ENCODE measurements around the gene HMOX1. TPM values are rescaled to one million over a fixed set of nuclear protein-coding genes. Genes with fewer than 3 reads are reported as not detected.

Gene HMOX1
- total RNA-seq, 5 donors from 2014 or later (not counting 1 experiment from before 2014, with no cell fraction given), result 0.40 to 2.4 (median 1.0) TPM

DNA sequence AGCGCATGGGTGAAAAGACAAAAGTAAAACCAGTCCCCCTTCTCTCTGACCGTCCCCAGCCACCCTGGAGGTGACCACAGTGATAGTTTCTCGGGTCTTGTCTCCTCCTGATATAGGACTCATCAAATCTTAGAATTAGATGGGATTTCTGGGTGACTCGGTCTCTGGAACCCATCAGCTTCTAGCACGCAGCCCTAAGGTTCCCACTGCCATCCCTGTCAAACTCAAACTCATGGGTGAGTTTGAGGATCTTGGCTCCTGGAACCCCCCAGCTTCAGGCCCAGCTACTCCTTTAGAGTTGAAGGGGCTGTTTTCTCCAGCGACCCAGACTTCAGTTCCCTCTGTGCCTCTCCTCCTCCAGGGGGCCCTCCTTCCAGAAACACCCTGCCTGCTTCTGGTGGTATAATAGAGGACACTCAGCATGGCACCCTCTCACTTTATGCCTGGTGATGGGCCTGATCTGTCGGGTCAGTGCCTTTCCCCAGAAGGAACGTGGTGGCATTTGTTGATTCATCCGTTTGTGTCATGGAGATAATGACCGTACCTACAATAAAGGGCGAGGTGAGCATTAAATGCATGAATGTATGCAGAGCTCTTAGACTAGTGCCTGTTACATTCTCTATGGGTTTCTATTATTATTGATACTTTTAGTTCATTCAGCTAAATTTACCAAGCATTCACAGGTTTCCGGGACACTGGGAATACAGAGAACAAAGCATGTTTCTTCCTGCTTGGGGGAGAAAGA lies 50.8 kb downstream of the HMOX1 start:
- Mint-ChIP-seq H3K9me3 (peaks cover 0 to 5% (median 0%) of the 10 kb centered on the region in 3 donors), H3K36me3 (peaks cover 26% of the 10 kb centered on the region), H3K4me3 (no peak overlapping the region), H3K27me3 (no peaks in the 10 kb centered on the region), H3K27ac (no peak overlapping the region), H3K4me1 (no peaks in the 10 kb centered on the region)
- no CpG with 5 or more reads among the region's 12 CpGs for WGBS (ENCODE audit: insufficient coverage)
- Histone ChIP-seq H3K4me3 (ENCODE audit: control insufficient read depth in 1 of 2, extremely low read depth in 1 of 2, low read length in 1 of 2) (no peak overlapping the region), H3K9me3 (no peaks in the 10 kb centered on the region), H3K27me3 (replicated peaks in 1 of 2; ENCODE audit: control insufficient read depth in 2 of 2, extremely low read depth in 1 of 2, insufficient read depth in 2 of 2, low read length in 1 of 2) (no peaks in the 10 kb centered on the region), H3K36me3 (ENCODE audit: control insufficient read depth in 2 of 2, extremely low read depth in 1 of 2, insufficient read depth in 1 of 2, low read length in 1 of 2) (peaks cover 5 to 8% of the 10 kb centered on the region in 2 donors), H3K4me1 (ENCODE audit: control insufficient read depth in 1 of 2, extremely low read depth in 1 of 2, insufficient read depth in 2 of 2, low read length in 2 of 2) (peaks cover 0 to under 1% of the 10 kb centered on the region in 2 experiments), H3K27ac (ENCODE audit: low read length) (no peak overlapping the region)
- DNase-seq, result no peak
- POLR2A ChIA-PET, result no interaction called here
- CTCF ChIA-PET, result no interaction called here
- no peak for ATAC-seq (replicated peaks in 1 of 4)

DNA sequence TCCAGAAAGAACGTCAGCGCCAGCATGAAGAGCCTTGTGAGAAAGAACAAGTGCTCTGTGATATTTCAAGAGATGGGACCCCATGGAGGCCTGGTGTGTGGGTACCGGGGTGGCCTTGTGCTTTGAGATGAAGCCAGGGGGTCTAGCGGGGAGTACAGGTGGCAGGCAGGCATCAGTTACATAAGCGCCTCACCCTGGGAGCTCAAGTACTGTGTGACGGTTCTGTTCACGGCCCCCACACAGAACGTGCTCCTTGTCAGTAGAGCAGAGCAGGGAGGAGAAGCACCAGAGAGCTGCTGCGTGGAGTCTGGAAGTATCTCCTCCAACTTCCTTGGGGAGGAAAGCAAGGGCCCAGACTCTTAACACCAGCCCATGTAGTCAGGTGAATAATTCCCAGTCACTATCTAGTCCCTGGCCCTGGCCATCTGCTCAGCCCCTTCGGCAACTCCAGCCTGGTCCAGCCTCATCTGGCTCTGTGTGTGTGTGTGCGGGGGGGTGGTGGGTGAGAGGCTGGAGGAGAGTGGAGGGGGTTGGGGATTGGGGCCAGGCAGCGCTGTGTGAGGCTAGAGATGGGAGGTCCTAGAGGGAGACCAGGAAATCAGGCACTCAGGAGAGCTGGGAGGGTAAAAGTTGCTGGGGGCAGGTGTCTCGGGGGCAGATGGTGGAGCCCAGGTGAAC lies 51.5 kb downstream of the HMOX1 start:
- Histone ChIP-seq H3K27me3 (replicated peaks in 1 of 2; ENCODE audit: control insufficient read depth in 2 of 2, extremely low read depth in 1 of 2, insufficient read depth in 2 of 2, low read length in 1 of 2) (no peaks in the 10 kb centered on the region), H3K36me3 (ENCODE audit: control insufficient read depth in 2 of 2, extremely low read depth in 1 of 2, insufficient read depth in 1 of 2, low read length in 1 of 2) (peaks cover 5 to 8% of the 10 kb centered on the region in 2 donors), H3K9me3 (no peaks in the 10 kb centered on the region), H3K4me3 (ENCODE audit: control insufficient read depth in 1 of 2, extremely low read depth in 1 of 2, low read length in 1 of 2) (no peak overlapping the region), H3K27ac (ENCODE audit: low read length) (no peak overlapping the region), H3K4me1 (ENCODE audit: control insufficient read depth in 1 of 2, extremely low read depth in 1 of 2, insufficient read depth in 2 of 2, low read length in 2 of 2) (no peaks in the 10 kb centered on the region)
- no peak for DNase-seq
- over 99% methylated on average over 13 of the region's 13 CpGs for WGBS (ENCODE audit: insufficient coverage)
- POLR2A ChIA-PET, result no interaction called here
- H3K27me3 Mint-ChIP-seq, result no peaks in the 10 kb centered on the region
- H3K27ac Mint-ChIP-seq, result no peak overlapping the region
- ATAC-seq (replicated peaks in 1 of 4), result no peak
- peaks cover 28% of the 10 kb centered on the region for H3K36me3 Mint-ChIP-seq
- H3K4me3 Mint-ChIP-seq, result no peak overlapping the region
- H3K9me3 Mint-ChIP-seq, result peaks cover 0 to 5% (median 0%) of the 10 kb centered on the region in 3 donors
- CTCF ChIA-PET, result no interaction called here
- H3K4me1 Mint-ChIP-seq, result no peaks in the 10 kb centered on the region

DNA sequence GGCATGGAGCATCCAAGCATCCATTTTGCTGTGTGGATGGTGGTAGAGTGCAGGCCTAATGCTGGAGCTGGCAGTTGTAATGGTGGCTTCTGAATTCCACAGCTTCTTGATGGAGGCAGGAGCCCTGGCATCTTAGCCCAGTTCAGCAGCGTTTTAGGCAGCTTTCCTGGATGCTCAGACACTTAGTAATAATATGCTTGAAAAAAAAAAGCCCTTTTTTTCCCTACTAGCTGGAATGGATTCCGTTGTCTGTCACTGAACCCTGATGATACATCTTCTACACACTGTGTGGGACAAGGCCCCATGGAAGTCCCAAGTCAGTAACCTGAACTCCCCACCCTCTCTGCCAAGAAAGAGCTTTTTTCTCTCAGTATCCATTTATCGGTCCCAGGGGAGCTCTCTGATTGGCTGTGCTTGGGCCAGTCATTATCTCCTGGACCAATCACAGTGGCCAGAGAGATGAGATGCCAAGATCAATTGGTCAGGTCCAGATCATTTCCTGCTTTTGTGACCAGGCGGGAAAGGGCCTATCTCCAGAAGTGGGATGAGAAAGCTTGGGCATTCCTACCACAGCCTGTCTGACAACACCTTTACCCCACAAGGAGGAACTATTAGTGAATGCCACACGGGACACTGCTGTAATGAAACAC lies 53.3 kb downstream of the HMOX1 start:
- peaks cover 0 to 5% (median 0%) of the 10 kb centered on the region in 3 donors for H3K9me3 Mint-ChIP-seq
- no peaks in the 10 kb centered on the region for H3K4me1 ChIP-seq (ENCODE audit: control insufficient read depth in 1 of 2, extremely low read depth in 1 of 2, insufficient read depth in 2 of 2, low read length in 2 of 2)
- POLR2A ChIA-PET, result interaction anchor here in 1 of 2 donors (0.6 kb wide), 1 partner anchor 123 kb away, joined by 3 read pairs; no protein-coding TSS in a partner anchor
- H3K27me3 Mint-ChIP-seq, result no peaks in the 10 kb centered on the region
- peaks cover 4 to 5% of the 10 kb centered on the region in 2 donors for H3K36me3 ChIP-seq (ENCODE audit: control insufficient read depth in 2 of 2, extremely low read depth in 1 of 2, insufficient read depth in 1 of 2, low read length in 1 of 2)
- no peak for DNase-seq
- H3K27ac ChIP-seq (ENCODE audit: low read length), result no peak overlapping the region
- no peak for ATAC-seq (replicated peaks in 1 of 4)
- peaks cover 39% of the 10 kb centered on the region for H3K36me3 Mint-ChIP-seq
- 100% methylated on average over 2 of the region's 5 CpGs for WGBS (ENCODE audit: insufficient coverage)
- no peaks in the 10 kb centered on the region for H3K4me1 Mint-ChIP-seq
- H3K4me3 Mint-ChIP-seq, result no peak overlapping the region
- H3K9me3 ChIP-seq, result no peaks in the 10 kb centered on the region
- H3K27ac Mint-ChIP-seq, result no peak overlapping the region
- no peak overlapping the region for H3K4me3 ChIP-seq (ENCODE audit: control insufficient read depth in 1 of 2, extremely low read depth in 1 of 2, low read length in 1 of 2)
- H3K27me3 ChIP-seq (replicated peaks in 1 of 2; ENCODE audit: control insufficient read depth in 2 of 2, extremely low read depth in 1 of 2, insufficient read depth in 2 of 2, low read length in 1 of 2), result no peaks in the 10 kb centered on the region
- CTCF ChIA-PET, result interaction anchor here in 1 of 2 donors (0.6 kb wide), 1 partner anchor 20 kb away, joined by 3 read pairs; no protein-coding TSS in a partner anchor

DNA sequence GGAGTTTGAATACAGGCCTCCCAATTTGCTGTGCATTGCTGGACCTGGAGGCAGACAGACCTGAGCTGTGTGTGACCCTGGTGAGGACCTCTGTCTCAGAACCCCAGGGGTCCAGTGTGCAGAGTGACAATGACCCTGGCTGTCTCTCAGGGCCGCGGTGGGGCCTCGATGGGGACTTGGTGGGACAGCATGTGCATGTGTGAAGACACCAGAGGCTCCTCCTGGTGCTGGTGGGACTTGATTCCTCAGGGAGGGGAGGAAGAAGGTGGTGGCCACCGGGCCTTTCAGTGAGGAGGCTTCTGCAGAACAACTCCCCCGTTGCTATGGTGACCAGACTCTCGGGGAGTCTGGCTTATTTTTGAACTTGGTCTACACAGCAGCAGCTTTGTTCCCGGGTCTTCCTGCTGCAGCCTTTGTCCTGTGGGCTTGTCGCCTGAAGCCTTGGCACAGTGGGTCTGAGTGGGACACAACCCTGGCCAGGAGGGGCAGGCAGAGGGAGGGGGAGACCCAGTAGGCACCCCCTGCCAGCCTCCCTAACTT lies 54.4 kb downstream of the HMOX1 start:
- Histone ChIP-seq H3K9me3 (no peaks in the 10 kb centered on the region), H3K36me3 (ENCODE audit: control insufficient read depth in 2 of 2, extremely low read depth in 1 of 2, insufficient read depth in 1 of 2, low read length in 1 of 2) (peaks cover 2 to 4% of the 10 kb centered on the region in 2 donors), H3K27ac (ENCODE audit: low read length) (no peak overlapping the region), H3K27me3 (replicated peaks in 1 of 2; ENCODE audit: control insufficient read depth in 2 of 2, extremely low read depth in 1 of 2, insufficient read depth in 2 of 2, low read length in 1 of 2) (no peaks in the 10 kb centered on the region), H3K4me3 (ENCODE audit: control insufficient read depth in 1 of 2, extremely low read depth in 1 of 2, low read length in 1 of 2) (no peak overlapping the region), H3K4me1 (ENCODE audit: control insufficient read depth in 1 of 2, extremely low read depth in 1 of 2, insufficient read depth in 2 of 2, low read length in 2 of 2) (no peaks in the 10 kb centered on the region)
- H3K27me3 Mint-ChIP-seq, result no peaks in the 10 kb centered on the region
- POLR2A ChIA-PET, result no interaction called here
- H3K9me3 Mint-ChIP-seq, result peaks cover 0 to 5% (median 0%) of the 10 kb centered on the region in 3 donors
- no peak overlapping the region for H3K27ac Mint-ChIP-seq
- DNase-seq (no peak), ATAC-seq (replicated peaks in 1 of 4) (no peak)
- H3K36me3 Mint-ChIP-seq, result peaks cover 37% of the 10 kb centered on the region
- no peaks in the 10 kb centered on the region for H3K4me1 Mint-ChIP-seq
- WGBS (ENCODE audit: insufficient coverage), result 86% methylated on average over 8 of the region's 8 CpGs
- no peak overlapping the region for H3K4me3 Mint-ChIP-seq
- CTCF ChIA-PET, result no interaction called here

DNA sequence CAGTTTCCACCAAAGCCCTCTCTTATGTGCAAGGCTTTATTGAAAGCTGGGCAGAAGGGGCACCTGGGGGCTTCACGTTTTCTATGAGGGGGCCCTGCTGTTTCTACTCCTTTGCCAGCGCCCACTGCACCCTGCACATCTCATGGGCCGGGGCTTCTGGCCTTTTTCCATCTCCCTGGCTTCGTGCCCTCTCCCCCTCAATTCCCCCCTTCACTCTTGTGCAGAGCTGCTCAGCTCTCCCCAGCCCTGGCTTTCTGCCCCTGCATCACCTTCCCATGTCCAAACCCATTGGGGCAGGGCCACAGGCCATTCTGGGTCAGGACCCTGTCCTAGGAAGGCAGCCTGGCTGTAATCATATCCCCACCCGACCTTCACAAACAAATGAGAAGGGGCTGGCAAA lies 55.5 kb downstream of the HMOX1 start:
- DNase-seq, result no peak
- Histone ChIP-seq H3K36me3 (ENCODE audit: control insufficient read depth in 2 of 2, extremely low read depth in 1 of 2, insufficient read depth in 1 of 2, low read length in 1 of 2) (peaks cover 2 to 4% of the 10 kb centered on the region in 2 donors), H3K4me3 (ENCODE audit: control insufficient read depth in 1 of 2, extremely low read depth in 1 of 2, low read length in 1 of 2) (no peak overlapping the region), H3K9me3 (no peaks in the 10 kb centered on the region), H3K4me1 (ENCODE audit: control insufficient read depth in 1 of 2, extremely low read depth in 1 of 2, insufficient read depth in 2 of 2, low read length in 2 of 2) (no peaks in the 10 kb centered on the region), H3K27ac (ENCODE audit: low read length) (no peak overlapping the region), H3K27me3 (replicated peaks in 1 of 2; ENCODE audit: control insufficient read depth in 2 of 2, extremely low read depth in 1 of 2, insufficient read depth in 2 of 2, low read length in 1 of 2) (no peaks in the 10 kb centered on the region)
- Mint-ChIP-seq H3K27me3 (no peaks in the 10 kb centered on the region), H3K4me3 (no peak overlapping the region), H3K36me3 (peaks cover 37% of the 10 kb centered on the region), H3K9me3 (peaks cover 0 to 5% (median 0%) of the 10 kb centered on the region in 3 donors), H3K4me1 (no peaks in the 10 kb centered on the region), H3K27ac (no peak overlapping the region)
- 100% methylated on average over 3 of the region's 5 CpGs for WGBS (ENCODE audit: insufficient coverage)
- POLR2A ChIA-PET, result no interaction called here
- CTCF ChIA-PET, result interaction anchor here in 1 of 2 donors (0.6 kb wide), 1 partner anchor 536 kb away, joined by 6 read pairs; no protein-coding TSS in a partner anchor
- no peak for ATAC-seq (replicated peaks in 1 of 4)

DNA sequence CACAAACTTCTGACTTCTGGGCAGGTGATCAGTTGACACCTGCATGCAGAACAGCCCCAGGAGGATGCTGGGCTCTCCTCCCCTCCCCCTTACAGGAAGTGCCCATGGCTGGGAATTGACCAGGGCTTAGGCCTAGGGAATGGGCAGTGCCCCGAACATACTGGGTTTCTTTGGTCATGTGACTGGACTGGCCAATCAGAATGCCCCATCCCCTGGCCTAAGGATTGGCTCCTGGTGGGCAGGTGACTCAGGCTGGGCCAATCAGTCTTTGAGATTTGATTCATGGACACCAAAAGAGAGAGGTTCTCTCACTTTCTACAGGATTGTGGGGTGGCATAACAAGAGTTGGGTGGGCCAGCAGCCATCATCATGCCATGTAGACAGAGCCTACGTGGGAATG lies 56.2 kb downstream of the HMOX1 start:
- H3K27ac Mint-ChIP-seq, result no peak overlapping the region
- no peaks in the 10 kb centered on the region for H3K4me1 Mint-ChIP-seq
- Histone ChIP-seq H3K27me3 (replicated peaks in 1 of 2; ENCODE audit: control insufficient read depth in 2 of 2, extremely low read depth in 1 of 2, insufficient read depth in 2 of 2, low read length in 1 of 2) (no peaks in the 10 kb centered on the region), H3K9me3 (no peaks in the 10 kb centered on the region), H3K4me3 (ENCODE audit: control insufficient read depth in 1 of 2, extremely low read depth in 1 of 2, low read length in 1 of 2) (no peak overlapping the region), H3K27ac (ENCODE audit: low read length) (no peak overlapping the region), H3K36me3 (ENCODE audit: control insufficient read depth in 2 of 2, extremely low read depth in 1 of 2, insufficient read depth in 1 of 2, low read length in 1 of 2) (peaks cover 2 to 4% of the 10 kb centered on the region in 2 donors), H3K4me1 (ENCODE audit: control insufficient read depth in 1 of 2, extremely low read depth in 1 of 2, insufficient read depth in 2 of 2, low read length in 2 of 2) (no peaks in the 10 kb centered on the region)
- peaks cover 34% of the 10 kb centered on the region for H3K36me3 Mint-ChIP-seq
- peaks cover 0 to 5% (median 0%) of the 10 kb centered on the region in 3 donors for H3K9me3 Mint-ChIP-seq
- ATAC-seq (replicated peaks in 1 of 4) (no peak), DNase-seq (no peak)
- H3K4me3 Mint-ChIP-seq, result no peak overlapping the region
- POLR2A ChIA-PET, result no interaction called here
- H3K27me3 Mint-ChIP-seq, result no peaks in the 10 kb centered on the region
- WGBS (ENCODE audit: insufficient coverage), result 86% methylated on average over 2 of the region's 2 CpGs
- CTCF ChIA-PET, result interaction anchor here in 1 of 2 donors (0.6 kb wide), 1 partner anchor 535 kb away, joined by 6 read pairs; no protein-coding TSS in a partner anchor
